Esophagus muscularis mucosa (tissue), 4 donors: ENCODE results near the gene ZNF57. TPM values are rescaled to one million over a fixed set of nuclear protein-coding genes. Genes with fewer than 3 reads are reported as not detected.
"Not testable (repeated sequence)": the region's sequence is repeated elsewhere in the genome, so short reads cannot be mapped to it uniquely, and the experiment has no call there.

Source experiments
- DNase-seq: peaks from one replicate; pipeline ENCODE4 v3.0.0-alpha.2; 2017; ENCODE audit errors: extremely low spot score
- H3K27ac ChIP-seq, 4 donors: fragments of 200-600 bp; sonication (generic); replicated peaks in 1 of 4; 1 replicate in 3 of 4; 2 replicates in 1 of 4; pipeline ENCODE4 v1.5.1; 2016 to 2019; ENCODE audit warnings: mild to moderate bottlenecking in 1 of 4
- H3K27me3 ChIP-seq, 4 donors: fragments of 200-600 bp; sonication (generic); one replicate each; pipeline versions ENCODE4 v1.5.1 to v1.6.0; 2016 to 2019
- H3K36me3 ChIP-seq, 4 donors: fragments of 200-600 bp; sonication (generic); one replicate each; pipeline ENCODE4 v1.5.1; 2016 to 2019
- H3K4me1 ChIP-seq, 4 donors: fragments of 200-600 bp; sonication (generic); one replicate each; pipeline ENCODE4 v1.5.1; 2016 to 2019
- H3K4me3 ChIP-seq, 4 donors: fragments of 200-600 bp; sonication (generic); 1 replicate in 2 of 4; 2 replicates in 2 of 4; pipeline ENCODE4 v1.5.1; 2016 to 2019; ENCODE audit warnings: mild to moderate bottlenecking in 4 of 4, moderate library complexity in 1 of 4
- H3K9me3 ChIP-seq, 4 donors: fragments of 200-600 bp; sonication (generic); 1 replicate in 3 of 4; 2 replicates in 1 of 4; pipeline ENCODE4 v1.5.1; 2016 to 2019
- EP300 ChIP-seq: sonication (generic); formaldehyde crosslinking; IDR thresholded peaks from one replicate; pipeline ENCODE4 v1.6.1; 2017; ENCODE audit warnings: antibody characterized with exemption
- POLR2A ChIP-seq: fragments of 450-650 bp; IDR thresholded peaks from one replicate; pipeline ENCODE4 v1.6.1; 2017; ENCODE audit warnings: antibody characterized with exemption, moderate library complexity, mild to moderate bottlenecking, low read depth
- POLR2AphosphoS5 ChIP-seq, 2 donors: sonication (generic); formaldehyde crosslinking; IDR thresholded peaks; one replicate each; pipeline ENCODE4 v1.6.1; 2017; ENCODE audit warnings: antibody characterized with exemption in 2 of 2
- WGBS: methylation state at CpG from one replicate; pipeline ENCODE4 v1.1.5; 2018; 5-methylcytosine and 5-hydroxymethylcytosine counted together
- intact Hi-C: fragments of 100-400 bp; cut with DNase I; formaldehyde crosslinking; loops from one replicate; pipeline ENCODE4 v1.15.1; 2023
- total RNA-seq, 4 donors: library from RNA; depleted of rRNA; stranded (reverse); fragments of >200 nt; gene quantifications; one replicate each; pipeline versions ENCODE4 v1.1.0 to v1.2.1, GENCODE V29; 2016
- TF ChIP-seq, protein P1 (sequence below), 3 experiments: fragments of 200-600 bp in 2 of 3; fragments of 450-650 bp in 1 of 3; sonication (generic) in 2 of 3; IDR thresholded peaks; one replicate each; pipeline ENCODE4 v1.5.1; 2017 to 2019; ENCODE audit warnings: antibody characterized with exemption in 3 of 3, mild to moderate bottlenecking in 2 of 3, moderate library complexity in 1 of 3

ZNF57 gene
- total RNA-seq, 4 donors from 2014 or later = 2.2 to 3.6 (median 2.3) TPM

- H3K36me3 ChIP-seq = no peaks in the 10 kb centered on the region
- no peaks in the 10 kb centered on the region for H3K4me1 ChIP-seq
- H3K27ac ChIP-seq = no peak overlapping the region
- WGBS = 94% methylated on average over 7 of the region's 8 CpGs
- H3K9me3 ChIP-seq = no peaks in the 10 kb centered on the region
- no peaks in the 10 kb centered on the region for H3K27me3 ChIP-seq
- no peak for DNase-seq
- TF ChIP-seq, protein P1, sequence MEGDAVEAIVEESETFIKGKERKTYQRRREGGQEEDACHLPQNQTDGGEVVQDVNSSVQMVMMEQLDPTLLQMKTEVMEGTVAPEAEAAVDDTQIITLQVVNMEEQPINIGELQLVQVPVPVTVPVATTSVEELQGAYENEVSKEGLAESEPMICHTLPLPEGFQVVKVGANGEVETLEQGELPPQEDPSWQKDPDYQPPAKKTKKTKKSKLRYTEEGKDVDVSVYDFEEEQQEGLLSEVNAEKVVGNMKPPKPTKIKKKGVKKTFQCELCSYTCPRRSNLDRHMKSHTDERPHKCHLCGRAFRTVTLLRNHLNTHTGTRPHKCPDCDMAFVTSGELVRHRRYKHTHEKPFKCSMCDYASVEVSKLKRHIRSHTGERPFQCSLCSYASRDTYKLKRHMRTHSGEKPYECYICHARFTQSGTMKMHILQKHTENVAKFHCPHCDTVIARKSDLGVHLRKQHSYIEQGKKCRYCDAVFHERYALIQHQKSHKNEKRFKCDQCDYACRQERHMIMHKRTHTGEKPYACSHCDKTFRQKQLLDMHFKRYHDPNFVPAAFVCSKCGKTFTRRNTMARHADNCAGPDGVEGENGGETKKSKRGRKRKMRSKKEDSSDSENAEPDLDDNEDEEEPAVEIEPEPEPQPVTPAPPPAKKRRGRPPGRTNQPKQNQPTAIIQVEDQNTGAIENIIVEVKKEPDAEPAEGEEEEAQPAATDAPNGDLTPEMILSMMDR (IDR thresholded peaks at IDR 0.05) = no peak
- no peak for TF ChIP-seq POLR2A
- no peak for TF ChIP-seq POLR2AphosphoS5 (IDR thresholded peaks at IDR 0.05)
- TF ChIP-seq EP300 = no peak
- intact Hi-C loops = no loop called here
- no peak overlapping the region for H3K4me3 ChIP-seq
These were observed 34.2 kb upstream of the ZNF57 start for GRCh38 chr19:2866495-2867024.

GRCh38 chr19:2867025-2867991 lies 33.4 kb upstream of the ZNF57 start, which contains the start of gene ZNF556:
Gene ZNF556, plus strand, starts transcription at chr19:2867335. Its CDS starts 87 bp downstream, at chr19:2867422.
- peak within 1 kb of the TSS in 1 of 4 donors; percentile 40 for H3K4me3 ChIP-seq
- H3K36me3 ChIP-seq = no peaks in the 10 kb centered on the region
- TF ChIP-seq EP300 (no peak), POLR2AphosphoS5 (IDR thresholded peaks at IDR 0.05) (no peak), POLR2A (no peak)
- TF ChIP-seq, protein P1 (IDR thresholded peaks at IDR 0.05) = no peak
- H3K9me3 ChIP-seq = no peaks in the 10 kb centered on the region
- intact Hi-C loops = no loop called here
- no peaks in the 10 kb centered on the region for H3K4me1 ChIP-seq
- 78% methylated on average over 28 of the region's 36 CpGs for WGBS
- no peaks in the 10 kb centered on the region for H3K27me3 ChIP-seq
- H3K27ac ChIP-seq = no peak within 1 kb of the TSS
- DNase-seq = no peak

GRCh38 chr19:2869618-2870017 lies 31.1 kb upstream of the ZNF57 start:
- Histone ChIP-seq H3K36me3 (no peaks in the 10 kb centered on the region), H3K9me3 (no peaks in the 10 kb centered on the region), H3K4me3 (no peak overlapping the region), H3K27ac (no peak overlapping the region), H3K4me1 (no peaks in the 10 kb centered on the region), H3K27me3 (no peaks in the 10 kb centered on the region)
- intact Hi-C loops = no loop called here
- TF ChIP-seq, protein P1 (IDR thresholded peaks at IDR 0.05) = no peak
- WGBS = 80% methylated on average over 10 of the region's 10 CpGs
- DNase-seq = no peak

- WGBS = 26% methylated on average over 11 of the region's 11 CpGs
- intact Hi-C loops = not testable (repeated sequence)
These were observed 28.6 kb upstream of the ZNF57 start for GRCh38 chr19:2872175-2872574.

More at GRCh38 chr19:2872175-2872574, 28.6 kb upstream of the ZNF57 start:
- H3K27me3 ChIP-seq, H3K27ac ChIP-seq, H3K36me3 ChIP-seq, H3K4me1 ChIP-seq, DNase-seq, H3K4me3 ChIP-seq: not testable (repeated sequence)
- peaks cover 3 to 13% (median 11%) of the 10 kb centered on the region in 4 donors for H3K9me3 ChIP-seq
- TF ChIP-seq, protein P1 (IDR thresholded peaks at IDR 0.05) = peak; percentile 37 to 73 (median 50)
